Endothelial cell (in vitro differentiated cells): ENCODE measurements around the gene PPL. TPM values are rescaled to one million over a fixed set of nuclear protein-coding genes. Genes with fewer than 3 reads are reported as not detected.
"Not testable (repeated sequence)": the region's sequence is repeated elsewhere in the genome, so short reads cannot be mapped to it uniquely, and the experiment has no call there.

Source experiments
- DNase-seq: peaks from one replicate; pipeline ENCODE4 v3.0.0; 2021; ENCODE audit warnings: low spot score
- H3K27ac Mint-ChIP-seq: one replicate; pipeline ENCODE4 v1.8.0; 2021; ENCODE audit warnings: mixed read lengths, inconsistent platforms; ENCODE audit not compliant: unreplicated experiment
- H3K27me3 Mint-ChIP-seq: one replicate; pipeline ENCODE4 v1.8.0; 2021; ENCODE audit warnings: mild to moderate bottlenecking, moderate library complexity, mixed read lengths, inconsistent platforms; ENCODE audit not compliant: unreplicated experiment
- H3K36me3 Mint-ChIP-seq: one replicate; pipeline ENCODE4 v1.8.0; 2021; ENCODE audit warnings: mild to moderate bottlenecking, low read depth, mixed read lengths, inconsistent platforms; ENCODE audit not compliant: unreplicated experiment
- H3K4me1 Mint-ChIP-seq: one replicate; pipeline ENCODE4 v1.8.0; 2021; ENCODE audit warnings: mild to moderate bottlenecking, mixed read lengths, inconsistent platforms; ENCODE audit not compliant: unreplicated experiment
- H3K4me3 Mint-ChIP-seq: one replicate; pipeline ENCODE4 v1.8.0; 2021; ENCODE audit warnings: mild to moderate bottlenecking, mixed read lengths, inconsistent platforms; ENCODE audit not compliant: unreplicated experiment
- H3K9me3 Mint-ChIP-seq: one replicate; pipeline ENCODE4 v1.8.0; 2021; ENCODE audit warnings: mixed read lengths, inconsistent platforms; ENCODE audit not compliant: unreplicated experiment
- total RNA-seq: library from RNA; stranded (reverse); fragmentation: NEBNext Ultra II Directional; extraction: Animal tissue kit (Norgen Biotek cat#: 25700); gene quantifications from one replicate; pipeline ENCODE4 v1.2.1, GENCODE V29; 2021; ENCODE audit not compliant: unreplicated experiment
- TF ChIP-seq, protein P1 (sequence below): fragments of 200-600 bp; sonication (generic); IDR thresholded peaks from one replicate; pipeline ENCODE4 v1.5.0; 2021; ENCODE audit warnings: antibody characterized with exemption; ENCODE audit not compliant: unreplicated experiment

Gene PPL
- total RNA-seq, 1 donor from 2014 or later = 1.1 TPM

DNA sequence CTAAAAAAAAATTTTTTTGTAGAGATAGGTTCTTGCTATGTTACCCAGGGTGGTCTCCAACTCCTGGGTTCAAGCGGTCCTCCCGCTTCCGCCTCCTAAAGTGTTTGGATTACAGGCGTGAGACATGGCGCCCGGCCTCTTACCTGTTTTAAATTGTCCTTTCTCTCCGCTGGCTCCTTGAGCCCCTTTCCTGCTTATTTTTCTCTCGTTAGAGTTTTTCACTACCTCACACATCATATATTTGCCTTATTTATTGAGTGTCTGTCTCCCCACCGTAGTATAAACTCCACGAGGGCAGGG is 20.4 kb upstream of the PPL start:
- no peak overlapping the region for H3K27ac Mint-ChIP-seq

DNA sequence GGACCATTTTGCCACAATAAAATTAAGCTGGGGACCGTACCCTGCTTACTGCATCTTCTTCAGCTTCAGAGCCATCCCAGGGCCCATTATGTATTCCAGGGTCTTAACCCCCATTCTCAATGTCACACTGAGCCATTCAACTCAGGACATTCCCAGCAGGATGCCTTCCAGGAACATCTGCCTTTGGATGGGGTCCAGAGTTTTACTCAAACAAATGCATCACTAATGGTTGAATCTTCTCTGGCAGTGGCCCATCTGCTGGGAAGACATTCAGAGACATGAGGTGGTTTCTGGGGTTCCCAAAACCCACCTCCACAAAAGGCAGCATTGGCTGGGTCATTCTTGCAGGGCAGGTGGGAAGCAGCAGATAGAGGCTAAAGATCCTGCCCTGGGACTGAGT is 17.8 kb upstream of the PPL start:
- no peak for DNase-seq
- no peaks in the 10 kb centered on the region for H3K36me3 Mint-ChIP-seq
- no peak overlapping the region for H3K4me3 Mint-ChIP-seq
- TF ChIP-seq, protein P1, sequence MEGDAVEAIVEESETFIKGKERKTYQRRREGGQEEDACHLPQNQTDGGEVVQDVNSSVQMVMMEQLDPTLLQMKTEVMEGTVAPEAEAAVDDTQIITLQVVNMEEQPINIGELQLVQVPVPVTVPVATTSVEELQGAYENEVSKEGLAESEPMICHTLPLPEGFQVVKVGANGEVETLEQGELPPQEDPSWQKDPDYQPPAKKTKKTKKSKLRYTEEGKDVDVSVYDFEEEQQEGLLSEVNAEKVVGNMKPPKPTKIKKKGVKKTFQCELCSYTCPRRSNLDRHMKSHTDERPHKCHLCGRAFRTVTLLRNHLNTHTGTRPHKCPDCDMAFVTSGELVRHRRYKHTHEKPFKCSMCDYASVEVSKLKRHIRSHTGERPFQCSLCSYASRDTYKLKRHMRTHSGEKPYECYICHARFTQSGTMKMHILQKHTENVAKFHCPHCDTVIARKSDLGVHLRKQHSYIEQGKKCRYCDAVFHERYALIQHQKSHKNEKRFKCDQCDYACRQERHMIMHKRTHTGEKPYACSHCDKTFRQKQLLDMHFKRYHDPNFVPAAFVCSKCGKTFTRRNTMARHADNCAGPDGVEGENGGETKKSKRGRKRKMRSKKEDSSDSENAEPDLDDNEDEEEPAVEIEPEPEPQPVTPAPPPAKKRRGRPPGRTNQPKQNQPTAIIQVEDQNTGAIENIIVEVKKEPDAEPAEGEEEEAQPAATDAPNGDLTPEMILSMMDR = no peak
- H3K9me3 Mint-ChIP-seq = no peaks in the 10 kb centered on the region
- H3K27ac Mint-ChIP-seq = no peak overlapping the region
- peaks cover 7% of the 10 kb centered on the region for H3K27me3 Mint-ChIP-seq
- peaks cover 3% of the 10 kb centered on the region for H3K4me1 Mint-ChIP-seq

More for the DNA sequence above, 20.4 kb upstream of the PPL start:
- Mint-ChIP-seq H3K4me1 (peaks cover 3% of the 10 kb centered on the region), H3K4me3 (peak overlapping the region; percentile 80), H3K36me3 (no peaks in the 10 kb centered on the region), H3K27me3 (peaks cover 5% of the 10 kb centered on the region), H3K9me3 (no peaks in the 10 kb centered on the region)
- DNase-seq = no peak
- TF ChIP-seq, protein P1 = no peak

DNA sequence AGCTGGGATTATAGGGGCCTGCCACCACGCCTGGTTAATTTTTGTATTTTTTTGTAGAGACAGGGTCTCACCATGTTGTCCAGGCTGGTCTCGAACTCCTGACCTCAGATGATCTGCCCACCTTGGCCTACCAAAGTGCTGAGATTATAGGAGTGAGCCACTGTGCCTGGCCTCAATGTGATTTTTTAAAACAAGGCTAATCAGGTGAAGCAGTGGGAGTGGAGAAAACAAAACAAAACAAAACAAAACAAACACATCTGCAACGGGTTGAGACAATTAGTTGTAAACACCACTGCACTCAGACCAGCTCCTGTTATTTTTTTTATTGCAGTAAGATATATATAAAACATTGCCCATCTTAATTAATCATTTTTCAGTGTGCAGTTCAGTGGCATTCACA is 14.6 kb upstream of the PPL start:
- H3K36me3 Mint-ChIP-seq, DNase-seq, H3K4me3 Mint-ChIP-seq, H3K9me3 Mint-ChIP-seq, H3K27ac Mint-ChIP-seq, H3K27me3 Mint-ChIP-seq, H3K4me1 Mint-ChIP-seq: not testable (repeated sequence)

DNA sequence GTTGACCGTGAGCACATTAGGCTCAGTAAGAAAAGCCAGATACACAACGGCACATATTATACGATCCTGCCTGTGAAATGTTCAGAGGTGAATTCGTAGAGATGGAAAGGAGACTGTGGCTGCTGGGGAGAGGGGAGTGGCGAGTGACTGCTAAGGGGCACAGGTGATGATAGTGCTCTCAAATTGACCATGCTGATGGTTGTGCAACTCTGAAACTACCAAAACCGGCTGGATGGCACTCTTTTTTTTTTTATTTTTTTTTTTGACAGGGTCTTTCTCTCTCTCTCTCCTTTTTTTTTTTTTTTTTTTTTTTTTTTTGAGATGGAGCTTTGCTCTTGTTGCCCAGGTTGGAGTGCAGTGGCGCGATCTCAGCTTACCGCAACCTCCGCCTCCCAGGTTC is 13.0 kb upstream of the PPL start:
- DNase-seq = no peak
- TF ChIP-seq, protein P1 = no peak
- Mint-ChIP-seq H3K36me3 (no peaks in the 10 kb centered on the region), H3K4me3 (no peak overlapping the region), H3K27ac (no peak overlapping the region), H3K27me3 (peaks cover 6% of the 10 kb centered on the region), H3K9me3 (no peaks in the 10 kb centered on the region), H3K4me1 (peaks cover 5% of the 10 kb centered on the region)

DNA sequence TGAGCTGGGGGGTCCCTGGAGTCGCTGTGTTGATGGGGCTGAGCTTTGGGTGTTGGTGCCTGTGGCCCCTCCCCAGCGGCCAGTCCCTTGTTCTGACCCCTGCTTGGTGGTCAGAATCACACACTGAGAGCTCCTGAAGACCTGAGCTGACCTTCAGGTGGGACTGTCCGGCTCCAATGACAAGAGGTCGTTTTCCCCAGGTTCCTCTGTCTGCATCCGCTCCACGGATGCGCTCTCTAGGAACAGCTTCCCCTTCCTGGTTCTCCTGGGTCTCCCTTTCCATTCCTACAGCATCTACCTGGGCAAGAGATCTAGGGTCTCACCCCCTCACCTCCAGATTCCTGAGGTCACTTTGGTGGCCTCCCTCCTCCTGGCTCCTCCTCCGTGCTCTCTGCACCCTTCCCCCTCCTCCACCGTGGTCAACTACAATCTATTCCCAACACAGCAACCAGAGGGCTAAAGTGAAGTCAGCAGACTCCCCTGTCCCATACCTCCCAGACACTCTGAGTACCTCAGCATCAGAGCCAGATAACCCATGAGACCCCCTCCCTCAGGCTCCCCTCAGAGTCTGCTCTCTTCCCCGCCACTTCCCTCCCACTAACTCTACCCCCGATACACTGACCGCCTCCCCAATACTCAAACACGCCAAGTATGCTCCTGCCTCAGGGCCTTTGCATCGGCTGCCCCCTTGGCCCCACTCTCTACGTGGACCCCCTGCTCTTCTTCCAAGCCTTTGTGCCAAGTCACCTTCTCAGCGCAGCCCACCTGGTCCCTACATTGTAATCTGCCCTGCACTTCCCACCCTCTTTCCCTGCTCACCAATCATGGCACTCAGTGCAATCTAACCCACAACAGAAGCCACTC is 12.2 kb upstream of the PPL start:
- no peak overlapping the region for H3K27ac Mint-ChIP-seq

More for the DNA sequence above, 12.2 kb upstream of the PPL start:
- TF ChIP-seq, protein P1 = no peak
- H3K27me3 Mint-ChIP-seq = peaks cover 6% of the 10 kb centered on the region
- DNase-seq = no peak
- no peaks in the 10 kb centered on the region for H3K9me3 Mint-ChIP-seq
- H3K4me1 Mint-ChIP-seq = peaks cover 5% of the 10 kb centered on the region
- no peaks in the 10 kb centered on the region for H3K36me3 Mint-ChIP-seq
- H3K4me3 Mint-ChIP-seq = no peak overlapping the region
